Activated T-cell treated with anti-CD3 and anti-CD28 coated beads, Interleukin-2, amount 50 U/mL, for 72 hours (primary cell): ENCODE results near the gene FAM209A. TPM values are rescaled to one million over a fixed set of nuclear protein-coding genes. Genes with fewer than 3 reads are reported as not detected.
"Not testable (repeated sequence)": the region's sequence is repeated elsewhere in the genome, so short reads cannot be mapped to it uniquely, and the experiment has no call there.

ENCODE experiments used
- ATAC-seq, 2 donors: fragments of 150-1000 bp; cut with Tn5 transposase; replicated peaks in 1 of 2; 2 replicates each; pipeline ENCODE4 v1.10.0; 2021; ENCODE audit warnings: moderate library complexity in 2 of 2, mild to moderate bottlenecking in 1 of 2
- DNase-seq, 2 donors: peaks; one replicate each; pipeline ENCODE4 v3.0.0; 2021 to 2022; ENCODE audit warnings: mixed read lengths in 1 of 2
- H3K27ac Mint-ChIP-seq: one replicate; pipeline ENCODE4 v1.8.0; 2022; ENCODE audit warnings: mild to moderate bottlenecking, moderate library complexity, mixed read lengths
- H3K27me3 Mint-ChIP-seq: one replicate; pipeline ENCODE4 v1.8.0; 2022; ENCODE audit warnings: low read depth, mixed read lengths
- H3K36me3 Mint-ChIP-seq, 2 donors: one replicate each; pipeline ENCODE4 v1.8.0; 2022; ENCODE audit warnings: mixed read lengths in 2 of 2, mild to moderate bottlenecking in 1 of 2; ENCODE audit not compliant: insufficient read depth in 2 of 2
- H3K4me1 Mint-ChIP-seq: one replicate; pipeline ENCODE4 v1.8.0; 2022; ENCODE audit warnings: low read depth, mixed read lengths
- H3K4me3 Mint-ChIP-seq, 2 donors: one replicate each; pipeline ENCODE4 v1.8.0; 2022; ENCODE audit warnings: mild to moderate bottlenecking in 2 of 2, mixed read lengths in 2 of 2, moderate library complexity in 2 of 2
- H3K9me3 Mint-ChIP-seq, 2 donors: one replicate each; pipeline ENCODE4 v1.8.0; 2022; ENCODE audit warnings: mixed read lengths in 2 of 2
- total RNA-seq, 2 donors: library from RNA; stranded (reverse); gene quantifications; one replicate each; pipeline ENCODE4 v1.2.3, GENCODE V29; 2022

The FAM209A gene
- total RNA-seq, 2 donors from 2014 or later: 1.7 to 2.2 TPM

DNA sequence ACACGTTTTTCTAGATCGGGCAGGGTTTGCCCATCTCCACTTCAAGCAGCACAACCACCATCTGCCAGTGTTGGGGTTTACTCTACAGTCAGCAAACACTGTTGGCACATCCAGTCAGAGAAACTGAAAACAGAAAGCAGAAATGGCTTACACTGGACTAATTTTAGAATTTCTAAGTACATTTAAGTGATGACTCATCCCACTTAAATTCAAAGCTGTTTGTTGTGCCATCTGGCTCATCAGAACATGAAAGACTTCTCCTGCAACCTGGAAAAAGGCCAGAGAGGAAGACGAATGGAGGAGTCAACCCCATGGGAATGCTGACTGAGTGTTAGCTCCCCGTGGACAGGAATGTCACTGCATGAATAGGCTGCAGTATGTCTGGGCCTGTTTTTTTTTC lies 30.3 kb downstream of the FAM209A start:
- no peaks in the 10 kb centered on the region for H3K36me3 Mint-ChIP-seq
- DNase-seq: peak in 1 of 2 donors; percentile 2

DNA sequence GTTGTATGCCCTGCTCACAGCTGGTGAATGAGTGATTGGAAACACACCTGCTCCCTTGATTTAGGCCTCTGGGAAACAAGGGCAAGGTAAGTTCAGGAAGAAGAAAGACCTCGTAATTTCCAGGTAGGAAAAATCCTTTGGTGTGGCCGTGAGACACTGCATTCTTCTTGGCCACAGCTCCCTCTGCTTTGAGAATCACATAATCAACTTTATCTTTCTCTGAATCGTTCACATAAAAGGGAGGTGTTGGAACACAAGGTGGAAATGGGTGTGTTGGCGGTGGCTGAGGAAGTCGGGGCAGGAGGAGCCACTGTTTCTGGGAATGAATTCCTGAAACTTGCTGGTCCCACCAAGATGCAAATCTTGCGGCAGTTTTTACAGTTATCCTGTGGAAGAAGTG lies 34.4 kb downstream of the FAM209A start:
- Mint-ChIP-seq H3K36me3 (no peaks in the 10 kb centered on the region), H3K4me3 (no peak overlapping the region), H3K9me3 (no peaks in the 10 kb centered on the region), H3K4me1 (peaks cover 8% of the 10 kb centered on the region), H3K27me3 (no peaks in the 10 kb centered on the region), H3K27ac (no peak overlapping the region)
- ATAC-seq (no peak), DNase-seq (no peak)

More for the DNA sequence above, 30.3 kb downstream of the FAM209A start:
- Mint-ChIP-seq H3K9me3 (no peaks in the 10 kb centered on the region), H3K4me3 (peak overlapping the region in 1 of 2 donors; percentile 1), H3K4me1 (peaks cover 8% of the 10 kb centered on the region), H3K27me3 (no peaks in the 10 kb centered on the region), H3K27ac (peak overlapping the region; percentile 6)
- ATAC-seq: peak; percentile 52 to 76

DNA sequence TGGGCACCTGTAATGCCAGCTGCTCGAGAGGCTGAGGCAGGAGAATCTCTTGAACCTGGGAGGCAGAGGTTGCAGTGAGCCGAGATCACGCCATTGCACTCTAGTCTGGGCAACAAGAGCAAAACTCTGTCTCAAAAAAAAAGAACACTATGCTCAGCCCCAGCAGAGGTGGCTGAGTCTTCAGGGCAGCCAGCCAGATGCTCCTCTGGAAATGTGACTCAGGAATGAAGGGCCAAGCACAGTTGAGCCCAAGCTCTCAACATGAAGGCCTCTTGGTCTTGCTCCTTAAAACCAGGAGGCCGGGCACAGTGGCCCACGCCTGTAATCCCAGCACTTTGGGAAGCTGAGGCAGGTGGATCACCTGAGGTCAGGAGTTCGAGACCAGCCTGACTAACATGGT lies 40.0 kb downstream of the FAM209A start:
- H3K9me3 Mint-ChIP-seq, H3K4me1 Mint-ChIP-seq, H3K36me3 Mint-ChIP-seq, H3K27ac Mint-ChIP-seq, H3K4me3 Mint-ChIP-seq, H3K27me3 Mint-ChIP-seq, DNase-seq, ATAC-seq: not testable (repeated sequence)

DNA sequence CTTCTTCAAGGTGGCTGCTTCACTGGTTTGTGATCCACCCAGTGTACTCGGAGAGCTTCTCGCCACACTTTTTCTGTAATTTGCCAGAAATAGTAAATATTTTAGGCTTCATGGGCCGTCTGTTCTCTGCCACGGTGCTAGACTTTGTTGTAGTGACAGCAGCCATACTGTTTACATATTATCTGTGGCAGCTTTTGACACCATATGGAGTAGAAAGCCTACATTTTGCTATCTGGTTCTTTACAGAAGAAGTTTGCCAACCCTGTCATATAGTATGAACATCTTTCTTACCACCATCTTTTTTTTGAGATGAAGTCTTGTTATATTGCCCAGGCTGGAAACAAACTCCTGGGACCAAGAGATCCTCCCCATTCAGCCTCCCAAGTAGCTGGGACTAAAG lies 41.0 kb downstream of the FAM209A start:
- ATAC-seq (no peak), DNase-seq (no peak)
- H3K27ac Mint-ChIP-seq: no peak overlapping the region
- H3K4me1 Mint-ChIP-seq: no peaks in the 10 kb centered on the region
- H3K27me3 Mint-ChIP-seq: no peaks in the 10 kb centered on the region
- no peak overlapping the region for H3K4me3 Mint-ChIP-seq
- no peaks in the 10 kb centered on the region for H3K9me3 Mint-ChIP-seq
- H3K36me3 Mint-ChIP-seq: no peaks in the 10 kb centered on the region

DNA sequence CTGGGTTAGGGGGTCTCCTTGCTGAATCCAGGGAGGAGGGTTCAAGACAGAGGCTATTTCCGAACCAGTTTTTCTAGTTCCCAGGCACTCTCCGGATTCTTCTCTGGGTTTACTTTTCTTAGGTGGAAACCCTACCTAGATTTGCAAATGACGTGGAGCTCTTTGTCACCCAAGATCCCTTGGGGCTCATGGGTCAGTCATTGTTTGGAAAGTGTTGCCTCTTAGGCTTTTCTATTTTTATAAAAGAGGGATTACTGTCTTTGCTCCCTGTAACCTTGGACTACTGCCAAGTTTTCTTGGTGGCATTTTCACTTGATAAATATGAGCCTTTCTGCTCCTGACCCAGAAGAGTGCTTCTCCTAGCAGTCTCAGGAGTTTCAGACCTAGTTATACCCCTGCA lies 42.1 kb downstream of the FAM209A start:
- Mint-ChIP-seq H3K9me3 (no peaks in the 10 kb centered on the region), H3K36me3 (no peaks in the 10 kb centered on the region), H3K27me3 (no peaks in the 10 kb centered on the region), H3K27ac (no peak overlapping the region), H3K4me1 (no peaks in the 10 kb centered on the region), H3K4me3 (no peak overlapping the region)
- ATAC-seq: no peak
- no peak for DNase-seq

DNA sequence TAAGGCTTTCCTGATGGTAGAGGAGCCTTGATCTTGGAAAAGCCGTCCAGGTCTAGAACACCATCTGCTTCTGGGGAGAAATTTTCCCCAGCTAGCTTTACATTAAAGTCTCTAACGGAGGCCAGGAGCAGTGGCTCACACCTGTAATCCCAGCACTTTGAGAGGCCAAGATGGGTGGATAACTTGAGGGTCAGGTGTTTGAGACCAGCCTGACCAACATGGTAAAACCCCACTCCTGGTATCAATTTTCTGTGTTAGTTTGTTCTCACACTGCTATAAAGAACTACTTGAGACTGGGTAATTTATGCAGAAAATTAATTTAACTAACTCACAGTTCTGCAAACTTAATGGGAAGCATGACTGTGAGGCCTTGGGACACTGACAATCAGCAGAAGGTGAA lies 46.3 kb downstream of the FAM209A start:
- DNase-seq: no peak
- H3K4me1 Mint-ChIP-seq: no peaks in the 10 kb centered on the region
- H3K36me3 Mint-ChIP-seq: no peaks in the 10 kb centered on the region
- H3K9me3 Mint-ChIP-seq: no peaks in the 10 kb centered on the region
- no peak overlapping the region for H3K4me3 Mint-ChIP-seq
- no peak for ATAC-seq
- no peak overlapping the region for H3K27ac Mint-ChIP-seq
- peaks cover 13% of the 10 kb centered on the region for H3K27me3 Mint-ChIP-seq

DNA sequence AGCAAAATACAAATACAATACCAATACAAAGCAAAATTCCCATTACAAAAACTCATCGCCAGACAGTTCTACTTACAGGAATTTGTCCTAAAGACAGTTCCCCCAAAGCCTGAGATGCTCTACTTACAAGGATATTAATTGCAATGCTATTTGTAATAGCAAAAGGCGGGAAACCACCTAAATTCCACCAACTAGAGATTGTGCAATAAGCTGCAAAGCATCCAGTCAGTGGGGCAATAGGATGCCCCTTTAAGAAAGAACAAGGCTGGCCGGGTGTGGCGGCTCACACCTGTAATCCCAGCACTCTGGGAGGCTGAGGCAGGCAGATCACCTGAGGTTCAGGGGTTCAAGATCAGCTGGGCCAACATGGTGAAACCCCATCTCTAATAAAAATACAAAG lies 47.6 kb downstream of the FAM209A start:
- ATAC-seq (no peak), DNase-seq (no peak)
- H3K4me1 Mint-ChIP-seq: no peaks in the 10 kb centered on the region
- no peaks in the 10 kb centered on the region for H3K9me3 Mint-ChIP-seq
- H3K4me3 Mint-ChIP-seq: no peak overlapping the region
- H3K36me3 Mint-ChIP-seq: no peaks in the 10 kb centered on the region
- H3K27ac Mint-ChIP-seq: no peak overlapping the region
- peaks cover 14% of the 10 kb centered on the region for H3K27me3 Mint-ChIP-seq

DNA sequence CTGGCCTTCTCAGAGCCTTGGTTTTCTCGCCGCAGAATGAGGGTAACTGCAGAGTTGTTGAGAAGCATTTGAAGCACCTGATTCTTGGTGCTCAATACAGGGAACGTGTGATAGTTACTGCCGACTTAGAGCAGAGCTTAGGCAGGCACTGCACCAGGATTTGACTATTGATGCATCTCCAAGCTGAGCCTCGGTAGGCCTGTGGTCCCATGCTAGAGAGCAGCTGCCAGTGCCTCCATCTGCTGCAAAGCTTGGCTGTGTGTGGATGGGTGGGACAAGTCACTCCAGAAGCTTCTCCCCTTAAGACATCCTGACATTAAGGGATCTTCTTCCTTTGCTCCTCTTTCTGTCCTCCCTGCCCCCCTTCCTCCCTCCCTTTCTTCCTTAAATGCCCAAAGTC lies 49.4 kb downstream of the FAM209A start:
- H3K4me3 Mint-ChIP-seq: no peak overlapping the region
- H3K36me3 Mint-ChIP-seq: no peaks in the 10 kb centered on the region
- ATAC-seq: no peak
- no peaks in the 10 kb centered on the region for H3K9me3 Mint-ChIP-seq
- H3K27ac Mint-ChIP-seq: no peak overlapping the region
- H3K27me3 Mint-ChIP-seq: peaks cover 14% of the 10 kb centered on the region
- H3K4me1 Mint-ChIP-seq: no peaks in the 10 kb centered on the region
- no peak for DNase-seq

DNA sequence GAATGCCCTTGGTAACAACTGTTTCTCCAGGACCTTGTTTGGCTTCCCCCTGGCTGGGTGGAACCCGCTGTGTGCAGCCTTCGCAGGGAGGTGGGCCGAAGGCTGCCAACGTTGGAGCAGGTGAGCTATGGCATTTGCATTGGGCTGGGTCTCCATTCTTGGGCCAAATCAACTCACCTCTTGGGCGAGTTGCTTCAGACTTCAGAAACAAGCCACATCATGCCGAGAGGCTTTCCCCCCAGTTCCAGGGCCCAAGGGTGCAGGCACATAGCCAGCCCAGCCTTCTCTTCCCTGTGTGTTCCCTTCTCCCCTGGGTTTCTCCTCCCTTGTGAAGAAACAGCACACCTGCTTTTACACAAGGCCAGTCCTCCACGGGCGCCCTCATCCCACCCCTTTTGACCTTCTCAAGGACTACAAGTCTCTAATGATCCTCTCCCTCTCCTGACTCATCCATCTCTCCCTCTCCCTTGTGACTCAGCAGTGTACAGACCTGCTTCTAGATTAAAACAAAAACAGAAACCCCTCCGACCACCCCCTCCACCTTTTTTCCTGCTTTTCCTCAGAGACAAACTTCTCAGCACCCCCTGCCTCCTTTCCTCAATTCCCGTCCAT lies 50.1 kb downstream of the FAM209A start:
- Mint-ChIP-seq H3K36me3 (no peaks in the 10 kb centered on the region), H3K4me3 (no peak overlapping the region), H3K4me1 (no peaks in the 10 kb centered on the region), H3K27ac (no peak overlapping the region), H3K27me3 (peaks cover 14% of the 10 kb centered on the region), H3K9me3 (no peaks in the 10 kb centered on the region)
- DNase-seq: no peak
- no peak for ATAC-seq

DNA sequence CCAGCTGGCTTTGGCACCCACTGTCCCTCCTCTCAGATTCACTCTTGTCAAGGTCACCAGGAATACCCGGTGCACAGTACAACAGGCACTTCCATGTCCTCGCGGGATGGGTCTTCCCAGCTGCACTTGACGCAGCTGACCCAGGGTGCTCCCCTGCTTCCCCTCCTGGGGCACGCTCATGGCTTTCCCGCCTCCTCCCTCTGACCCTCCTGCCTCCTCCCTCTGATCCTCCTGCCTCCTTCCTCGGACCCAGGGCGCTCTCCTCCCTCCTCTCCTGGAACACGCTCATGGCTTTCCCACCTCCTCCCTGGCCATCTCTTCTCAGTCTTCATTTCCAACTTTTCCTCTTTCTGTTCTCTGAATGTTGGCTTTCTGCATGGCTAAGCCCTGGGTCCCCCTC lies 50.6 kb downstream of the FAM209A start:
- Mint-ChIP-seq H3K27ac (no peak overlapping the region), H3K9me3 (no peaks in the 10 kb centered on the region), H3K4me1 (no peaks in the 10 kb centered on the region), H3K4me3 (no peak overlapping the region), H3K36me3 (no peaks in the 10 kb centered on the region), H3K27me3 (peaks cover 14% of the 10 kb centered on the region)
- ATAC-seq (no peak), DNase-seq (no peak)

Other genes with a start within 250 kb of the FAM209A start
- 1 to 10 TPM; 4.6 to 4.9 TPM for gene FAM210B, start 165.8 kb upstream of the FAM209A start, total RNA-seq
- gene AURKA, start 132.5 kb upstream of the FAM209A start, total RNA-seq: 100 to 1,000 TPM; 110 to 142 TPM
- 10 to 100 TPM; 63.7 to 74.5 TPM for gene CSTF1, start 132.1 kb upstream of the FAM209A start, total RNA-seq
- gene CASS4, start 112.5 kb upstream of the FAM209A start, total RNA-seq: 1 to 10 TPM; 3.5 to 6.9 TPM
- 10 to 100 TPM; 80.8 to 82.7 TPM for gene RTF2, start 56.1 kb upstream of the FAM209A start, total RNA-seq
- 1 to 10 TPM; 1.3 to 1.7 TPM for gene FAM209B, start 8.5 kb downstream of the FAM209A start, total RNA-seq
- under 1 TPM in 1 of 2 donors, not detected in 1; 0.07 TPM for gene TFAP2C, start 104.6 kb downstream of the FAM209A start, total RNA-seq